GM21360 (cell line): Measurements from ENCODE around the gene TMEM235.

ENCODE experiments used
- ATAC-seq: cut with Tn5 transposase; IDR thresholded peaks from one replicate; pipeline ENCODE4 v1.9.1; 2021; ENCODE audit warnings: mild to moderate bottlenecking, moderate library complexity; ENCODE audit not compliant: unreplicated experiment

Gene TMEM235

DNA sequence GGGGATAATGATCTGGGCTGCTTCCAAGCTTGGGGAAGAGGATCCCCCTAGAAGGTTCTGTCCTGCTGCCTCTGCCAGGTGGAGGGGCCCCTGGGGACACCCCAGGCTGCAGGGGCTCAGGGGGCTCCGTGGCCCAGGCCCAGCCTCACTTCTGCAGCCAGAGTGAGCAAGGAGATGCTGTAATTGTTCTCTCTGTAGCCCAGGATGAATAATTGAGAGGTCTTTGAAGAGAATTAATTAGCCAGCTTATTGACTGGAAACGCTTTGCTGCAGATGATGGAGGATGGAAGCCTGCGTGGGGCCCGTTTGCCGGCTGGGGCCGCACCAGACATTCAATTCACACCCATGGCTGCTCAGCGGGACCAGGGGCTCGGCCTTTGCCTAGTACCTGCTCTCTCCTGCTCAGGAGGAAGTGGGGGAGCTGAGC, 38.5 kb downstream of the TMEM235 start:
- ATAC-seq = no peak

DNA sequence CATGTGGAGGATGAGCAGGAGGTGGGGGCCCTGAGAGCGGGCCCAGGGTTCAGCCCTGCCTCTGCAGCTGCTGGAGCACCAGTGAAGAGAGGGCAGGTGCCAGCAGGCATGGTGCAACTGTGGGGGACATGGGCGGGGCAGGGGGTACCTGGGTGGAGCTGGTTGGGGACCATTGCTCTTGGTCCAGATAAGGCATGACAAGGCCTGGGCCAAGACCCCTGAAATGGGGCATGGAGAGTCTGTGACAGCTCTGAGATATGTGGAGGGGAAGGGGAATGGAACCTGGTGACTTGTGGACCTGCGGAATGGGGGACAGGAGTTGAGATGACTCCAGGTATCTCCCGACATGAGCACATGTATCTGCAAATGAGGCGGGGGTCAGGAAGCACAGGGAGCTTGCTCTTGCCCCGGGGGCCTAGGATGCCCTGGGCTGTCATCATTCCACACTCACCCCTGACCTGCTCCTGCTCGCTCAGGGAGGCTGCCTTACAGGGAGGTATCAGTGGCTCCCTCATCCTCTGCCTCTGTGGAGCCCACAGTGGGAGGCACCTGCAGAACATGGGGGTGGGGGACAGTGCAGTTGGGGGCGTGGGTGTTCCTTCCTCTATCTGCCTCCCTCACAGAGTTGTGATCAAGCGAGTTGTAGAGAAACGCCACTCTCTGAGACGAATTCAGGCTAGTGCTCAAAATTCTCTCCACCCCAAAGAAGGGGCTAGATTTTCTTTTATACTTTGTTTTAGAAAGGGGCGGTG, 40.2 kb downstream of the TMEM235 start:
- ATAC-seq = no peak

DNA sequence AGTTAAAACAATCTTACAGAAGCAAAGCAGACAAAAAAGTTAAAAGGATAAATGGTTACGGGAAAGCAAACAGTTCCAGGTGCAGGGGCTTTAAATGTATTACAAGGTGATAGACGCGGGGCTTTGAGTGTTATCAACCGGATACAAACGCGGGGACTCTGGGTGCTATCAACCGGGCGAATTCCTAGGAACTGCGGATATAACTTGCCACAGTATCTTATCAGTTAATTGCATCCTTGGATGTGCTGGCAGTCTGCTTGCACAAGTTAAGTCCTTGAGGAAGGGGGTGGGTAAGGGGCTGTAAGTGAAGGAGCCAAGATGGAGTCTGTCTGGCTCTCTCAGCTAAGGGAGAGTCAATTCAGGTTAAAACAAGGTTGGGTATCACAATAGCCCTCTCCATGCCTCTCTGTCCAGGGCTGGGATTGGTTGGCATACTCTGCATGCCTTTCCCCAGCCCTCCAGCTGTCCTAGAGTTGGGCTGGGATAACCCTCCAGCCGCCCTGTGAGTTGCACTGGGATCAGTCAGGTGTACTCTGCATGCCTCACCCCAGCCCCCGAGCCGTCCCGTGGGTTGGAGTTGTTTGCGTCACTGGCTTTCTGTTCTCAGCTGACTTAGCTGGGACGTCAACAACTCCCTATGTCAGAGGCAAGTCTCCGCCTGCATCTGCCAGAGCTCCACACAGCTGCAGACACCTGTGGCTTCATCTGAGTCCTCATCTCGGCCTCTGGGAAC, 40.9 kb downstream of the TMEM235 start:
- ATAC-seq = no peak

DNA sequence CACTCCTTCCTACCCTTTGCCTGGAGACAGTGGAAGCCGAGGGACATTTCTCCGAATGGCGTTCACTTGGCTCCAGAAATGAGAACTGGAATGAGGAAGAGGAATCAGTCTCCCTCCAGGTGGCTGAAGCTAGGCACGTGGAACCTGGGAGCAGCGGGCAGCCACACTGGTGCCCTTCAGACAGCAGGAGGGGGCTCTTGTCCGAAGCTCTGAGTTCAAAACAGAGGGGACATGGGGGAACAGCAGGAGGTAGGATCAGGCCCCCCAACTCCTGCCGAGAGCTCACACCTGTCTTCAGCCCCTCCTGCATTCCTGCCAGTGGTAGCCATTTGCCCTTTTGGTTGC, 41.5 kb downstream of the TMEM235 start:
- no peak for ATAC-seq

- ATAC-seq = no peak
These were observed 42.4 kb downstream of the TMEM235 start for GRCh38 chr17:78273813-78274212.

DNA sequence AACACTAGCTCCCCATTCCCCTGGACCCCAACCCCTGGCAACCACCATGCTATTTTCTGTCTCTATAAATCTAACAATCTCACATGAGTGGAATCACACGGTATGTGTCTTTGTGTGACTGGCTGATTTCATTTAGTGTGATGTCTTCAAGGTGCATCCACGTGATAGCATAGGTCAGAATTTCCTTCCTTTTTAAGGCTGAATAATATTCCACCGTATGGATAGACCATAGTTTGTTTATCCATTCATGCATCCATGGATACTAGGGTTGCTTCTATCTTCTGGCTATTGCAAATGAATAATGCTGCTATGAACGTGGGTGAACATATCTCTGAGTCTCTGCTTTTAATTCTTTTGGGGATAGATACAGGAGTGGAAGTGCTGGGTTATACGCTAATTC, 43.9 kb downstream of the TMEM235 start:
- no peak for ATAC-seq

DNA sequence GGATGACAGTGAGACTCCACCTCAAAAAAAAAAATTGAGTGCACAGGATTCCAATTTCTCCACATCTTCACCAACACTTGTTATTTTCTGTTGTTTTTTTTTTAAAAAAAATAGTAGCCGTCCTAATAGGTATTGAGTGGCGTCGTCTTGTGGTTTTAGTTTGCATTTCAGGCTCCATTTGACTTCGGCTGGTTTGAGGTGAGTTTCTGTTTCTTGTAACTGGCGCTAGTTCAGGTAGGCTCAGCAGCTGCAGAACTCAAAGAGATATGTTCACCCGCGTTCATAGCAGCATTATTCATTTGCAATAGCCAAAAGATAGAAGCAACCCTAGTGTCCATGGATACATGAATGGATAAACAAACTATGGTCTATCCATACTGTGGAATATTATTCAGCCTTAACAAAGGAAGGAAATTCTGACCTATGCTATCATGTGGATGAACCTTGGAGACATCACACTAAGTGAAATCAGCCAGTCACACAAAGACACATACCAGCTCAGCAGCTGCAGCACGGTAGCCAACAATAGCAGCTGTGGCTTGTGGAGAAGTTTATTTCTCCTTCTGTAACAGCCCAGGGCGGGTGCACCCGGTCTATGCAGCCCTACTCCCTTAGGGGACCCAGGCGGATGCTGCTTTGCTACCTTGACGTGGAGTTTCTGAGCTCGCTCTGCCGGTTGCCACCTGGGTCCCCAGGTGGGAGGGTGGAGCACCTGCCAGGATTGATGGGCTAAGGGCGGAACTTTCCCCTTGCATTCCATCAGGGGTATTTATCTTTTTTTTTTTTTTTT, 44.9 kb downstream of the TMEM235 start:
- no peak for ATAC-seq

DNA sequence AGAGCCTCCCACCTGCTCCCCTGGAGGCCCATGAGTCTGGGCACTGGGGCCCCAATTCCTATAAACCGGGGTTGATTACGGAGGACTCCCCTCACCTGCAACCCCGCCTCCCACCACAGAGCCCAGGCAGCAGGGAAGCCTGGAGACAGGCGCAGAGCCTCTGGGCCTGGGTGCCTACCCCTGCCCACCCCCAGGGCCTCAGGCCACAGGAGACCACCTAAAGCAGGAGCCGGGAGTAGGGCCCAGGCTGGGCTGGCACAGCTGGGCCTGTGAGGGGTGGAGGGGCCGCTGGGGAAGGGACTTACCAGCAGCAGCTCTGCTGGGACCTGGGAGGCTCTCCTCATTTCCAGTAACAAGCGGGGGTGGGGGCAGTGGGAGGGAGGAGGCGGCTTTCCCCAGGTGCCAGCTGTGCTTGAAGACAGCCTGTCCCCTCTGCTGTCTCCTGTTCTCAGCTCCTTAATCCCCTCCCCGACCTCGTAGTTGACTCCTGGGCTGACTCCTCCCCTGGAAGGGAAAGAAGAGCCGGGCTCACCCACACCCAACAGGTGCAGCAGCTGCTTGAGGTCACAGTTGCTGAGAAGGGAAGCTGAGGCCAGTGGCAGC, 46.8 kb downstream of the TMEM235 start:
- no peak for ATAC-seq

DNA sequence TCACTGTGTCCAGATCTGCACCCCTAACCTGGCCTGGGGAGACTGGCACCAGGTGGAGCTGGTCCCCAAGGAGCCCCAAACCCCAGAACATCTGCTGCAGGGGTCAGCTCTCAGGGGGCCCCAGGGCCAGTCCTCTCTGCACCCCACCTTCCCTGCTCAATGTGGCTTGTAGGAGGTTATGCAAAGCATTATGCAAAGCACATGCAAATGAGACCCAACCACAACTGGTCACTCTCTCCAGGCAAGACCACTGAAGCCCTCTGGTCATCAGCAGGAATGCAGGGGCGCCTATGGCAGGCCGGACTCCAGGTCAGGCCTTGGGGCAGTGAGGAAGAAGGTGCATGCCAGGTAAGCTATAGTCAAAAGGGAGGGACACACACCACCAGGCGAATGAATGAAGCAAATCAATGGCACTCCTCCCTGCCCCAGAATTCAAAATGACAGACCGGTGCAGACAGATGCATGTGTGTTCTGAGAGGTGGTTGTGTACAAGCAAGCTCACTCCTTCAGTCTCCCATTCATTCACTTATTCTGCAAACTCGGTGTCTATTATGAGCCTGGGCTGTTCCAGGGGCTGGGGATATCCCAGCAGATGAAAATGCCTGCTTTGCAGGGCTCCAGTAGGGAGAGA, 48.0 kb downstream of the TMEM235 start:
- no peak for ATAC-seq

DNA sequence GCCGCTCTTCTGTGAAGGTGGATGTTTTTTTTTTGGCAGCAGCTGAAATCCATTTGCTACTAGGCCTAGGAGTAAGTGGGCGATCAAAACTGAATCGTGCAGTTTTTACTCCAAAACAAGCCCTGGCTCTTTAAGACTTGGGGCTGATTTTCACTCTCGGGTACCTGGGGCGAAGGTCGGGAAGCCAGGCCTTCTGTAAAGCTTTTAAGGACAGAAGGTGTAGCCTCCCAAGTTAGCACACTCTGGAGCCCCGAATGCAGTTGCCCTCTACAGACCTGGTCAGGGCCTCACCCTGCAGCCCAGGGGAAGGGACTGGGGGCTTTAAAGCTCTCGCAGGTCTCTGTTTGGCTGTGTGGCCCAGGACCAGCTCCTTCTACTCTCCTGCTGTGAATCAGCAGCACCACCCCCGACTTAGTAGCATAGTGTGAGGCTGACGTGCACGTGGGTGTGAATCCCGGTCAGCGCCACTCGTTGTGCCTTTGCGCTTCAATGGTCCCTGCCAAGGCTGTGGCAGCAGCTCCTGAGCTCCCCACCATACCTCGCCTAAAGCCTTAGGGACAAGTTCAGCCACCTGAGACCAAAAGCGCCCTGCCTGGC, 49.9 kb downstream of the TMEM235 start:
- no peak for ATAC-seq

DNA sequence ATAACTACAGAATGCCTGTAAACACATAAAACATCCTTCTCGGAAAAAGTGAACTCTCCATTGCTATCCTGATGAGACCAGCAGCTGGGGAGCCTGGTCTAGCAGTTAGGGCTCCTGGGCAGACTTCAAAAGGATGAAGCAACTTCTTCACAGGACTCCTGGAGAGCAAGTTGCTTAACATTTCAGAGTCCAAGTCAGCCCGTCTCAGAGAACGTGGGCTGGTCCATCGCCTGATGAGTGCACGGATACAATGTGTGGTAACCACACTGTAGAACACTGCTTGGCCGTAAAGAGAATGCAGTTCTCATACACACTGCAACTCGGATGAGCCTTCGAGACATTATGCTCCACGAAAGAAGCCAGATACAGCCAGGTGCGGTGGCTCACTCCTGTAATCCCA, 52.7 kb downstream of the TMEM235 start:
- no peak for ATAC-seq

GRCh38 chr17:78289004-78289403, 57.6 kb downstream of the TMEM235 start:
- ATAC-seq = no peak

GRCh38 chr17:78289802-78290363, 58.5 kb downstream of the TMEM235 start:
- ATAC-seq = no peak
